ENCODE data around the gene TGFBR3. TPM values are rescaled to one million over a fixed set of nuclear protein-coding genes. Genes with fewer than 3 reads are reported as not detected.

Gene TGFBR3
- total RNA-seq, 1 donor from 2014 or later, result 0.60 TPM

DNA sequence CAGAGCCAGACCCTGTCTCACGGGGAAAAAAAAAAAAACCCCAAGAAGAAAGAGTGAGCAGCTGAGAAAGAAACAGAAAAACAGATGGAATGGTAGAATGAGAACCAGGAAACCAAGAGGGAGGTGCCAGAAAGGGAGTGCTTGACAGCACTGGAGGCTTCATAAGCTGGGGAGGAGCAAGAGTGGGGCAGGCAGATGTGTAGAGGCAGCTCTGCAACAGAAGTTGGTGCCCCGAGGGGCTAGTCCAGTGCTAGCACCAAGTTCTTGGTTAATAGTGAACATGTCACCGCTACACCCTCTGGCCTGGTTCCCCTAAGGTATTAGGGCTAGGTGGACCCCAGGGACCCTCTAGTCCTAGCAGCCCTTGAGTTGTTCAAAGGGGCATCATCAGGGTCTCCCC, 98.0 kb downstream of the TGFBR3 start:
- Mint-ChIP-seq H3K4me1 (peaks cover 2% of the 10 kb centered on the region), H3K27ac (no peak overlapping the region), H3K36me3 (ENCODE audit: low read depth) (no peaks in the 10 kb centered on the region), H3K4me3 (no peak overlapping the region), H3K27me3 (no peaks in the 10 kb centered on the region), H3K9me3 (no peaks in the 10 kb centered on the region)
- DNase-seq (no peak), ATAC-seq (ENCODE audit: low read depth) (no peak)
- intact Hi-C loops (cut with micrococcal nuclease), result no loop called here
- POLR2A ChIA-PET, result no interaction called here
- TF ChIP-seq, protein P1, sequence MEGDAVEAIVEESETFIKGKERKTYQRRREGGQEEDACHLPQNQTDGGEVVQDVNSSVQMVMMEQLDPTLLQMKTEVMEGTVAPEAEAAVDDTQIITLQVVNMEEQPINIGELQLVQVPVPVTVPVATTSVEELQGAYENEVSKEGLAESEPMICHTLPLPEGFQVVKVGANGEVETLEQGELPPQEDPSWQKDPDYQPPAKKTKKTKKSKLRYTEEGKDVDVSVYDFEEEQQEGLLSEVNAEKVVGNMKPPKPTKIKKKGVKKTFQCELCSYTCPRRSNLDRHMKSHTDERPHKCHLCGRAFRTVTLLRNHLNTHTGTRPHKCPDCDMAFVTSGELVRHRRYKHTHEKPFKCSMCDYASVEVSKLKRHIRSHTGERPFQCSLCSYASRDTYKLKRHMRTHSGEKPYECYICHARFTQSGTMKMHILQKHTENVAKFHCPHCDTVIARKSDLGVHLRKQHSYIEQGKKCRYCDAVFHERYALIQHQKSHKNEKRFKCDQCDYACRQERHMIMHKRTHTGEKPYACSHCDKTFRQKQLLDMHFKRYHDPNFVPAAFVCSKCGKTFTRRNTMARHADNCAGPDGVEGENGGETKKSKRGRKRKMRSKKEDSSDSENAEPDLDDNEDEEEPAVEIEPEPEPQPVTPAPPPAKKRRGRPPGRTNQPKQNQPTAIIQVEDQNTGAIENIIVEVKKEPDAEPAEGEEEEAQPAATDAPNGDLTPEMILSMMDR (IDR thresholded peaks at IDR 0.05), result no peak
- CTCF ChIA-PET, result no interaction called here

DNA sequence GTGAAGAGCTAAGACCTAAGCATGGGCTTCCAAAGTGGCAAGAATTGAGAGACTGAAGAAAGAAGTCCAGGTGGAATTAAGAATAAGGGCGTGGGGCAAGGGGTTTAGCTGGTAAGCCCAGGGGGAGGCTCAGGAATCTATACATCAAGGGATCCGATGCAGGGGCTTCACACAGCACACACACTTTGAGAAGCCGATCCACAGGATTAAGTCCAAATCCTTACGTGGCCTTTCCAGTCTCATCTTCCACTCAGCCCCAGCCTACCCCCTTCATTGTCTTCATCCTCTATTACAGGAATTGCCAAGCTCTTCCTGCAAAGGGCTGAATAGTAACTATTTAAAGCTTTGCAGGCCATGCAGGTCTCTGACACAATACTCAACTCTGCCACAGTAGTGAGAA, 101.3 kb downstream of the TGFBR3 start:
- Mint-ChIP-seq H3K36me3 (ENCODE audit: low read depth) (no peaks in the 10 kb centered on the region), H3K9me3 (no peaks in the 10 kb centered on the region), H3K4me3 (no peak overlapping the region), H3K27ac (no peak overlapping the region), H3K27me3 (no peaks in the 10 kb centered on the region), H3K4me1 (peaks cover 2% of the 10 kb centered on the region)
- intact Hi-C loops (cut with micrococcal nuclease), result no loop called here
- TF ChIP-seq, protein P1 (IDR thresholded peaks at IDR 0.05), result no peak
- CTCF ChIA-PET, result no interaction called here
- POLR2A ChIA-PET, result no interaction called here
- ATAC-seq (ENCODE audit: low read depth) (no peak), DNase-seq (no peak)

DNA sequence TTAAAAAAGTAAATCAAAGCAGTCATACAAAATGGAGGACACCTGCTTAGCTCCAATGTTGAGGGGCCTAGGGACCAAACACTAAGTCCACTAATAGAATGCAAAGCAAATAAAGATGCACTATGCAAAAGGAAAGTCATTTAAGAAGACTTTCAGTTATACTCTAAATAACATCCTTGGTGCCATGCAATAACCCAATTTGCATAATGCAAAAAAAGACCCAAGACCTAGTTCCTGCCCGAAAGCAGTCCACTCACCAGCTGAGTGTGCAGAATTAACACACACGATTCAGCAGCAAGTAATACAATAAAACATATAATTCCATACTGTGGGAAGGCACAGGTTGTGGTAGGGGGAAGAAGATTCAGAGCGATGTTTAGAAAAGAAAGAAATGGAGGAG, 101.8 kb downstream of the TGFBR3 start:
- H3K4me1 Mint-ChIP-seq, result peaks cover 2% of the 10 kb centered on the region
- H3K9me3 Mint-ChIP-seq, result no peaks in the 10 kb centered on the region
- H3K27ac Mint-ChIP-seq, result no peak overlapping the region
- no peaks in the 10 kb centered on the region for H3K36me3 Mint-ChIP-seq (ENCODE audit: low read depth)
- ATAC-seq (ENCODE audit: low read depth) (no peak), DNase-seq (no peak)
- CTCF ChIA-PET, result no interaction called here
- TF ChIP-seq, protein P1 (IDR thresholded peaks at IDR 0.05), result no peak
- intact Hi-C loops (cut with micrococcal nuclease), result no loop called here
- POLR2A ChIA-PET, result no interaction called here
- no peak overlapping the region for H3K4me3 Mint-ChIP-seq
- H3K27me3 Mint-ChIP-seq, result no peaks in the 10 kb centered on the region

DNA sequence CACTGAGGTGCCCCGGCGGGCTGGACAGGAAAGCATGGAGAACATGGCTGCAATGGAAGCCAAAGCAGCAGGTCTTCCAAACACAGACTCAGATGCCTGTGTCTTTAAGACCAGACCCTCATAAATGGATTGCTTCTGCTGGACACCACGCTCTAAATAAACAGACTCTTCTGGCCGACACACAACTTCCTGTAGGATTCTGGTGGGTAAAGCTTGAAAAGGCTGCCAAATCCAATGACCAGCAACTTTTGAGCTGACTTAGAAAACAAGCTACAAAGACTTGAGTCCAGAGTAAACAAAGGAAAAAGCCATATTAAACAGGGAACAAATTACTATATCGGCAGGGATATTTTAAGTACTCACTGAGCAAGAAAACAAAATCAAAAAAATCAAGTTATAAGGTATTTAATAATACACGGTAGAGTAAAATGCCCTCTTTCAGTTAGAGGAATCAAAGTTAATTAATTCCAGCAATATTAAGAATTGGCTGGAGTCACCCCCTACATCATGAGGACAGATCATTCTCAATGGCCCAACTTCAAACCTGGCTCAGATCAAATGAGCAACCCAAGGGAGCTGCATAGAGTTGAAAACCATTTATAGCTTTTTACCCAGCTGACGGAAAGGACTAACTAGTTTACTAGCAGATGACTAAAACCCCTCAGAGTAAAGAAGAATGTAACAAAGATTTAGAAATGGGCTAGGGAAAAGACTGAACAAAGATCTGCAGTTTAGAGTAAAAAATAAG, 102.4 kb downstream of the TGFBR3 start:
- Mint-ChIP-seq H3K4me3 (no peak overlapping the region), H3K9me3 (no peaks in the 10 kb centered on the region)
- intact Hi-C loops (cut with micrococcal nuclease), result no loop called here

DNA sequence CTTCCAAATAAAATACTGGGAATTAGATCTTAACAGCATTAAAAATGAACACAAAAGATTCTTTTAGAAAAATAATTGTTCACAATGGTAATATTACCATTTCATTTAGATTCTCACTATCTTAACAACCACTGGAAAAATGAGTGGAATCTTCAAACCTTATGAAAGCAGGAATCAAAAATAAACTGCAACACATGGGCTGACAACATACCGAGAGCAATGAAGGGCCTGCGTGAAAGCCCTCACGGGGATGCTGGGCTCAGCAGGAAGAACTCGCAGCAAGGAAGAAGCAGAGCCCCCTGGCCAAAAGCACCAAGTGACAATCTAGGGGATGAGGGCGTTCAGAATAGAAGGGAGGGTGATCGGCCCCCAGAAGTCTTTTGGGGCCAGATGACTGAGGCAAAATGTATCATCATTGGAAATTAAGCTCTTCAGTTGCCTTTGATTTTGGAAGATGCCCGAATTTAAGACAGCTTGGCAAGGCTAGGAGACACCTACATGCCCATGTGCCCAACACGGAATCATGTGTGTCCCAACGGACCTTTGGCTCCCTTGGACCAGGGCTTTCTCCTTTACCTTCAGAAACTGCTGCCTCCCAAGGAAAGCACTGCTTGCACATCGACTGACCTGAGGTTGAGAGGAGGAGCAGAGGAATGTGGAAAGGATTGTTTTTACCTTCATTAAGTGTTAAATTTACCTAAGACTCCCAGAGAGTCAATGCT, 103.9 kb downstream of the TGFBR3 start:
- ChIA-PET CTCF (no interaction called here), POLR2A (no interaction called here)
- intact Hi-C loops (cut with micrococcal nuclease), result no loop called here
- TF ChIP-seq, protein P1 (IDR thresholded peaks at IDR 0.05), result no peak
- ATAC-seq (ENCODE audit: low read depth), result no peak
- no peaks in the 10 kb centered on the region for H3K9me3 Mint-ChIP-seq
- peaks cover 2% of the 10 kb centered on the region for H3K4me1 Mint-ChIP-seq
- H3K27me3 Mint-ChIP-seq, result no peaks in the 10 kb centered on the region
- no peak for DNase-seq
- no peaks in the 10 kb centered on the region for H3K36me3 Mint-ChIP-seq (ENCODE audit: low read depth)
- no peak overlapping the region for H3K27ac Mint-ChIP-seq
- no peak overlapping the region for H3K4me3 Mint-ChIP-seq

More for the DNA sequence above, 102.4 kb downstream of the TGFBR3 start:
- TF ChIP-seq, protein P1 (IDR thresholded peaks at IDR 0.05), result no peak
- DNase-seq, result no peak
- H3K36me3 Mint-ChIP-seq (ENCODE audit: low read depth), result no peaks in the 10 kb centered on the region
- H3K4me1 Mint-ChIP-seq, result peaks cover 2% of the 10 kb centered on the region
- H3K27me3 Mint-ChIP-seq, result no peaks in the 10 kb centered on the region
- CTCF ChIA-PET, result no interaction called here
- no peak overlapping the region for H3K27ac Mint-ChIP-seq
- ATAC-seq (ENCODE audit: low read depth), result no peak
- POLR2A ChIA-PET, result no interaction called here

All from activated B cell treated with CpG ODN at 0.5 μM for 24 hours (primary cell).